ENCODE data around the gene KIF26A.
A peak's percentile ranks its signal among the peaks of the same experiment; 100 is the strongest.

KIF26A gene

DNA sequence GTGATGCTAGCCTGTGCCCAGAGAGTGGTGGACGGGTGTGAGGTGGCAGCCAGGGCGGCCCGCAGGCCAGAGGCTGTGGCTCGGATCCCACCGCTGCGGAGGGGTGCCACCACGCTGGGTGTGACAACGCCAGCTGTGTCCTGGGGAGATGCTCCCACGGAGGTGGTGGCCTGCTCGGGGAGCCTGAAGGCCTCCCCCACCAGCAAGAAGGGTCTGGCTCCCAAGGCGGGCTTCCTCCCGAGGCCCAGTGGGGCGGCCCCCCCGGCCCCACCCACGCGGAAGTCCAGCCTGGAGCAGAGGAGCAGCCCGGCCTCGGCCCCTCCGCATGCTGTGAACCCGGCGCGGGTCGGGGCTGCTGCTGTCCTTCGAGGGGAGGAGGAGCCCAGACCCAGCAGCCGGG lies 38.2 kb downstream of the KIF26A start:
- Histone ChIP-seq H3K36me3 (peaks cover 51% of the 10 kb centered on the region), H3K9me3 (ENCODE audit: severe bottlenecking) (no peaks in the 10 kb centered on the region), H3K27me3 (ENCODE audit: insufficient read depth, low read depth, severe bottlenecking) (no peaks in the 10 kb centered on the region), H3K4me3 (ENCODE audit: low read depth, low read length) (no peak overlapping the region), H3K27ac (no peak overlapping the region)
- DNase-seq, result no peak
- TF ChIP-seq, protein P1, sequence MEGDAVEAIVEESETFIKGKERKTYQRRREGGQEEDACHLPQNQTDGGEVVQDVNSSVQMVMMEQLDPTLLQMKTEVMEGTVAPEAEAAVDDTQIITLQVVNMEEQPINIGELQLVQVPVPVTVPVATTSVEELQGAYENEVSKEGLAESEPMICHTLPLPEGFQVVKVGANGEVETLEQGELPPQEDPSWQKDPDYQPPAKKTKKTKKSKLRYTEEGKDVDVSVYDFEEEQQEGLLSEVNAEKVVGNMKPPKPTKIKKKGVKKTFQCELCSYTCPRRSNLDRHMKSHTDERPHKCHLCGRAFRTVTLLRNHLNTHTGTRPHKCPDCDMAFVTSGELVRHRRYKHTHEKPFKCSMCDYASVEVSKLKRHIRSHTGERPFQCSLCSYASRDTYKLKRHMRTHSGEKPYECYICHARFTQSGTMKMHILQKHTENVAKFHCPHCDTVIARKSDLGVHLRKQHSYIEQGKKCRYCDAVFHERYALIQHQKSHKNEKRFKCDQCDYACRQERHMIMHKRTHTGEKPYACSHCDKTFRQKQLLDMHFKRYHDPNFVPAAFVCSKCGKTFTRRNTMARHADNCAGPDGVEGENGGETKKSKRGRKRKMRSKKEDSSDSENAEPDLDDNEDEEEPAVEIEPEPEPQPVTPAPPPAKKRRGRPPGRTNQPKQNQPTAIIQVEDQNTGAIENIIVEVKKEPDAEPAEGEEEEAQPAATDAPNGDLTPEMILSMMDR (IDR thresholded peaks at IDR 0.05; ENCODE audit: low read depth, low read length), result no peak

GRCh38 chr14:104177411-104177810 lies 39.0 kb downstream of the KIF26A start:
- H3K27ac ChIP-seq, result no peak overlapping the region
- no peaks in the 10 kb centered on the region for H3K9me3 ChIP-seq (ENCODE audit: severe bottlenecking)
- H3K4me3 ChIP-seq (ENCODE audit: low read depth, low read length), result no peak overlapping the region
- H3K36me3 ChIP-seq, result peaks cover 44% of the 10 kb centered on the region
- no peaks in the 10 kb centered on the region for H3K27me3 ChIP-seq (ENCODE audit: insufficient read depth, low read depth, severe bottlenecking)
- no peak for DNase-seq
- TF ChIP-seq, protein P1 (IDR thresholded peaks at IDR 0.05; ENCODE audit: low read depth, low read length), result 0 out of 2 replicates have a peak, but pooled peaks have one; percentile 29

GRCh38 chr14:104178279-104178678 lies 39.9 kb downstream of the KIF26A start:
- TF ChIP-seq, protein P1 (IDR thresholded peaks at IDR 0.05; ENCODE audit: low read depth, low read length), result no peak
- H3K27ac ChIP-seq, result no peak overlapping the region; the same call in 1 of the 2 replicates
- DNase-seq, result no peak
- H3K9me3 ChIP-seq (ENCODE audit: severe bottlenecking), result no peaks in the 10 kb centered on the region
- H3K27me3 ChIP-seq (ENCODE audit: insufficient read depth, low read depth, severe bottlenecking), result no peaks in the 10 kb centered on the region
- H3K36me3 ChIP-seq, result peaks cover 42% of the 10 kb centered on the region
- H3K4me3 ChIP-seq (ENCODE audit: low read depth, low read length), result no peak overlapping the region

GRCh38 chr14:104179126-104179525 lies 40.7 kb downstream of the KIF26A start:
- Histone ChIP-seq H3K36me3 (peaks cover 33% of the 10 kb centered on the region), H3K27ac (no peak overlapping the region), H3K27me3 (ENCODE audit: insufficient read depth, low read depth, severe bottlenecking) (no peaks in the 10 kb centered on the region), H3K9me3 (ENCODE audit: severe bottlenecking) (no peaks in the 10 kb centered on the region), H3K4me3 (ENCODE audit: low read depth, low read length) (no peak overlapping the region)
- TF ChIP-seq, protein P1 (IDR thresholded peaks at IDR 0.05; ENCODE audit: low read depth, low read length), result no peak
- DNase-seq, result no peak

GRCh38 chr14:104179564-104180129 lies 41.3 kb downstream of the KIF26A start:
- TF ChIP-seq, protein P1 (IDR thresholded peaks at IDR 0.05; ENCODE audit: low read depth, low read length), result no peak
- H3K27me3 ChIP-seq (ENCODE audit: insufficient read depth, low read depth, severe bottlenecking), result no peaks in the 10 kb centered on the region
- no peak overlapping the region for H3K4me3 ChIP-seq (ENCODE audit: low read depth, low read length)
- no peaks in the 10 kb centered on the region for H3K9me3 ChIP-seq (ENCODE audit: severe bottlenecking)
- H3K36me3 ChIP-seq, result peaks cover 28% of the 10 kb centered on the region
- no peak overlapping the region for H3K27ac ChIP-seq
- no peak for DNase-seq

All from WERI-Rb-1 (cell line).